ENCODE results near the gene CASK.

The CASK gene

GRCh38 chrX:41906515-41907187 is 16.7 kb downstream of the CASK start:
- DNase-seq: no peak

DNA sequence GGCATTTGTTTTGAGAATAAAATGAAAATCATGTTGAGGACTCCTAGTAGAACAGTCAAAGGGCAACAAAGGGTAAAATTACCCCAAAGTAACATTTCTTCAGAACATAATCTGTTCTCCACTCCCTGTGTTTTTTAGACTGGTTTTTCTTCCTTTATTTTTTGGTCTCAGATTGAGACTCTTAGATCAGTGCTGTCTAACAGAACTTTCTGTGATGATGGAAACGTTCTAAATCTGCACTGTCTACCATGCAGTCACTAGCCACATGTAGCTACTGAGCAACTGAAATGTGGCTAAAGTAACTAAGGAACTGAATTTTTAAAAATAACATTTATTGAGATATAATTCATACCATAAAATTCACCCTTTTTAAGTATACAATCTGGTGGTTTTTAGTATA is 19.8 kb downstream of the CASK start:
- DNase-seq: no peak

- no peak for DNase-seq
These were observed 23.0 kb downstream of the CASK start for GRCh38 chrX:41900321-41900720.

DNA sequence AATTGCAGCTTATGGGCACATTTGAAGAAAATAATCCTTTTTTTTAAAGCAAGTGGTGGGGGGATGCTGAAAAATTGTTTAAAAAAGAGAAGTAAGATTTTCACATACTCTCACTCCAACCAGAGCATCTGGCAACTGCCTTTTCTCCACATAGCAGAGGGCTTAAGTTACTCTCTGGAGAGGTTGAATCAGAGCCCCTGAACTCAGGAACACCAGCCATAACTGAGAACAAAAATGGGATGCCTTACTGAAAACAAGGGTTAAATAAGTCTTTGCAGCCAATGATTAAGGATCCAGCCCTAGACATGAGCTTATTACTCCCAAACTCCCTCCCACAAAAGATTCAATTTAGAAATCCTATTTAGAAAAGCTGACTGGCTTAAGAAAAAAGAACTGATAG is 27.5 kb downstream of the CASK start:
- no peak for DNase-seq

GRCh38 chrX:41890026-41890423 is 33.3 kb downstream of the CASK start:
- no peak for DNase-seq

- no peak for DNase-seq
These were observed 33.9 kb downstream of the CASK start for GRCh38 chrX:41889317-41890025.

- no peak for DNase-seq
These were observed 35.7 kb downstream of the CASK start for GRCh38 chrX:41887691-41888090.

DNA sequence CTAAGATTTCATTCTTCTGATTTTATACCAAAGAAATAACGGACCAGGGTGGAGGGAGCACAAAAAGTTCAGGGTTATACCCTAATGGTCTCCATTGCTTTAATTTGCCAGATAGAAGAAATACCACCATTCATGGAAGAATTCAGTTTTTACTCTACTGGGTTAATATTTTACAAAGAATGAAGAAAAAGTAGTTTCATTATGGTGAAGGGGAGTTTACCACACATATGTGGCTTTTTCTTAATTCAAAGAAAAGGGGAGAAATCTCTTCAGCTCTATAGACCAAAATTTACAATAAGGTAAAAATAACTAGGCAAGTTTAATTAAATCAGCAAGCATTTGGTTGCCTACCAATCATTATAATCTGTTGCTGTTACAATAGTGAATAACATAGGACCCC is 37.6 kb downstream of the CASK start:
- no peak for DNase-seq

- no peak for DNase-seq
These were observed 42.2 kb downstream of the CASK start for GRCh38 chrX:41881166-41881565.

- no peak for DNase-seq
These were observed 46.2 kb downstream of the CASK start for GRCh38 chrX:41877167-41877566.

GRCh38 chrX:41875142-41875541 is 48.2 kb downstream of the CASK start:
- DNase-seq: no peak

- no peak for DNase-seq
These were observed 52.6 kb downstream of the CASK start for GRCh38 chrX:41870719-41871151.

DNA sequence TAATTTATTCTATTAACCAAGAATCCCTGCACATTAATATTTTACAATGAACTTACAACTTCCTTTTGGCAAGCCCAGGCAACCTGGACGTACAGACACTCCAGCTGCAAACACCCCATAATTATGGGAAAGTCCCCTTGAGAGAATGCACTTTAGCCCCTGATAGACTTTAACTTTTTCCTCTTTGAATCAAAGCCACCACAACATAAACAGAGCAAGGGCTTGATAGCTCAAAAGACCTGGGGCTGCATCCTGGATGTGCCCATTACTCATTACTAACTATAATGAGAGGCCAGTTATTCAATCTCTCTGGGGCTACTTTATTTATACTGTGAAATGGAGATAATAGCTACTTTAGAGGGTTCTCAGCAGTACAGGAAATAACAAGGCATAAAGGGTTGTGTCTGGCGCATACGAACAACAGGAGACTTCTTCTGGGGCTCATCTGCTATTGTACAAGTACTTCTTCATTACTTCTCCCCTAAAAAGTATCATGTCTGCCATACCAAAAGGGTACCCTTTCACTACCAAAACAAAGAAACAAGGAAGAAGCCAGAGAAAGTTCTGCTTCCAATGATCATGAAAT is 54.9 kb downstream of the CASK start:
- no peak for DNase-seq

DNA sequence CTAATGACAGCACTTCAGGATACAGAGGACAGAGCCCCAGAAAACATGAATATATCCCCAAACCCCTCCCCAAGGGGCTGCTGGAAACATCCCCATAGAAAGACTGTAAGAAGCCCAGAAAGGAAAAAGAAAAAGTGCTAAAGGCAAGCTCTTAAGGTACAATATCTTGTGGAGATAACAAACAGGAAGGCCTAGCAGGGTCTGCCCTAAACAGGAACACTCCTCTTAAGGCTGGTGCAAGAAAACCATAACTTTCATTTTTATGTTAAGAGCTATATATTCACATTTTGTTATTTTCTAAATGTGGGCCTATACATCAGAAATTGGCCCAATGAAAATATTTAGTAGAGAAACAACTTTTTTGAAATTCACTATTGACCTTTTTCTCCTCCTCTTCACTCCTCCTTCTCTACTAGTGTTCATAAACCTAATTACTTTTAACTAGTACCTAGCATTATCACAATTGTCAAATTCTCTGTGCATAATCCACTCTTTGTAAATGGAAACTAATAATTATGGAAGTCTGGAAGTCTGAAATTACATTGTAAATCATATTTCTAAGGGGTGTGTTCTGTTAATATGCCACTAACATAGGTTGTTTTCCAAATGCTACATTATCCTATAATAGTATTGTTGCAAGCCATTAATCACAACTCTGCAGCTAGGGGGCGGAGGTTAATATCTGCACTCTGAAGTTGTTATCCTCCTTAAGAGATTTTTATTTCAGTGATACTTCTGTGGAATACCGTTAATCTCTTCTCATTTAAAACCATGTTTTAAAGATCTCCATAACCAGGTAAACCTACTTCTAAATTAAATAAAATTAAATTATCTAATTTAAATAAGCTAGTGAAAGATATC is 59.8 kb downstream of the CASK start:
- DNase-seq: no peak

GRCh38 chrX:41862562-41863184 is 60.7 kb downstream of the CASK start:
- no peak for DNase-seq

GRCh38 chrX:41858161-41858775 is 65.1 kb downstream of the CASK start:
- no peak for DNase-seq

GRCh38 chrX:41857670-41858069 is 65.7 kb downstream of the CASK start:
- no peak for DNase-seq

DNA sequence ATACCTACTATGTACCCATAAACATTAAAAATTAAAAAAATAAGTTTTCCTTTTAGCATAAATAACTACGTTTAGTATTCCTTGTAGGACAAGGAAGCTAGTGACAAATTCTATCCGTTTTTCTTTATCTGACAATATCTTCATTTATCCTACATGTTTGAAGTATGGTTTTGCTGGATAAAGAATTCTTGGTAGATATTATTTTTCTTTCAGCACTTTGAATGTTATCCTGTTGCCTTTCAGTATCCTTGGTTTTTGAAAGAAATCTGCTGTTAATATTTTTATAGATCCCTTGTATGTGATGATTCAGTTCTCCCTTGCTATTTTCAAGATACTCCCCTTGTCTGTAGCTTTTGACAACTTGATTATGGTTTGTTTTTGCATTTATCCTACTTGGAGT is 76.6 kb downstream of the CASK start:
- DNase-seq: no peak

DNA sequence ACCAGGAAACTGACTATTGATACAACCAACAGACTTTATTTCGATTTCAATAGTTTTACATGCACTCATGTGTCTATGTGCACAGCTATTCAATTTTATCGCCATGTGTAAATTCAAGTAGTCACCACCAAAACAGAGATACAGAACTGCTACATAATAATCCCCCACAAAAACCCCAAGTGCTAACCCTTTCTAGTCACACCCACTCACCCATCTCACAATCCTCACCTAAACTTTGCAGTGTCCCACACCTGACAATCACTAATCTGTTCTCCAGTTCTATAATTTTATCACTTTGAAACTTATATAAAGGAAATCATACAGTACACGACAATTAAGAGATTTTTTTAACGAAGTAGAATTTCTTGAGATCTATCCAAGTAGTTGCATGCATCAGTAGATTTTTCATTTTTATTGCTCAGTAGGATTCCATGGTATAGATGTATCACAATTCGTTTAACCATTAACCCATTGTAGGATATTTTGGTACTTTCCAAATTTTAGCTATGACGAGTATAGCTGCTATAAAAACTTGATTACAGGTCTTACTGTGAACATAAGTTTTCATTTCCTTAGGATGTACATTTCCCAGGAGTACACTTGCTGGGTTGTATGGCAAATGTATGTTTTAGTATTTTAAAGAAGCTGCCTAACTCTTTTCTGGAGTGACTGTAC is 85.9 kb downstream of the CASK start:
- DNase-seq: no peak

- no peak for DNase-seq
These were observed 94.5 kb downstream of the CASK start for GRCh38 chrX:41828826-41829225.

GRCh38 chrX:41827886-41828285 is 95.5 kb downstream of the CASK start:
- DNase-seq: no peak

GRCh38 chrX:41825796-41826195 is 97.6 kb downstream of the CASK start:
- DNase-seq: no peak

Data from CD4-positive, alpha-beta T cell treated with Interleukin-21 for 1 hour (primary cell).